Stimulated activated CD8-positive, alpha-beta memory T cell treated with anti-CD3 and anti-CD28 coated beads, Interleukin-15, amount 100 ng/mL, for 48 hours (primary cell): ENCODE data around the gene ADCY4.

Experiments
- DNase-seq, 2 donors: peaks; one replicate each; pipeline ENCODE4 v3.0.0-alpha.2; 2020; ENCODE audit warnings: low read depth in 2 of 2

The ADCY4 gene

DNA sequence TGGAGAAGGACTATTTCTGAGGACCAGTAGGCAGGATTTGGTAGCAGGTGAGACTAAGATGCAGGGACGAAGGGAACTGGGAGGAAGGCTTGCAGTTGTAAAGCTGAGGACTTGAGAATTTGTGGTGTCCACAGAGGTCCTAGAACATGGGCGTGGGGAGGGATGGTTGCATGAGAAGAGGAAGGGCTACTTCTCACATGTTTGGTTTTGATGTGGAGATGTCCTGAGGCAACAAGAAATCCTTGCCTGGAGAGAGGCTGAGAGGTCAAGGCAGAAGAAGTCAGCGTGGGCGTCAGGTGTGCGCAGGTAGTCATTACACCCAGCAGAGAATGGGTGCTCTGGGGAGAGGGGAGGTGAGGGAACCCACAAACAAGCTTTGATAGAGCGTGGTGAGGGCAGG is 57.8 kb downstream of the ADCY4 start:
- DNase-seq: no peak

DNA sequence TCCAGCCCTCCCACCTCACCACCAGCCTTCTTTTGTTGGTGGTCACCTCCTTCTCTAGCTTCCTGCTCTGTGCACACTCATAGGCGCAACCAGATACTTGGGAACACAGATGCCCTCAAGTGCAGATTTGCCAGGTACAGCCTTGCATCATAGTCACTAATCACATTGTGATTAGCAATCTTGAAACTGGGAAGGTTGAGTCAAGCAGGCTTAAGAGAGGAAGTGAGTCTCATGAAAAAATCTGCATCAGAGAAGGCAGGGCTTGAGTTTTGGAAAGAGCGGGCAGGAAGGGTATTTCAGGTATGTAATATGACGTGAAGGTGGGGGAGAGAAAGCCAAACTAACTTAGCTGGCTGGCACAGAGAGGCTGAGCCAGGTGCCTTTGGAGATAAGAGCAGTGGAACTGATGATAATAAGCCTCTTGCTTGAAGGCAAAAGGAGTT is 60.7 kb downstream of the ADCY4 start:
- DNase-seq: peak; percentile 27 to 42

DNA sequence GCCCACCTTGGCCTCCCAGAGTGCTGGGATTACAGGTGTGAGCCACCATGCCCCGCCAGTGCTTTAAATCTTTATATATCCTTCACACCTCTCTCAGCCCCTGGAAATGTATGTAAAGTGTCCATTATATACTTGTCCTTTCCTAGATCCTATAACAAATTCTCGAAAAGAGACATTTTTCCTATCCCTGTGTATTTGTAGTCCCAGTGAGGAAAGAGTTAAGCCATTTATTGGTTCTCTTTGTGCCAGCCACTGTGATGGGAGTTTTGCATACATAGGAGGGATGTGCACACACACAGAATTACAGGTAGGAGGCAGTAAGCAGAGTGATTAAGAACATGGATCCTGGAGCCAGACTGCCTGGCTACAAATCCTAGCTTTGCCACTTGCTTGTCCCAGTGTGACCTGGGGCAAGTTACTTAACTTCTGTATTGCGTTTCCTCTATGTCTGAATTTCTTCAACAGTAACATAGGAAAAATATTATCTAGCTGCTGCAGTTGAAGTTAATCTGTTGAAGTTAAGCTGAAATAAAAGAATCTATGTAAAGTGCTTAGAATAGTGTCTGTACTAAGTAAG is 61.4 kb downstream of the ADCY4 start:
- no peak for DNase-seq

DNA sequence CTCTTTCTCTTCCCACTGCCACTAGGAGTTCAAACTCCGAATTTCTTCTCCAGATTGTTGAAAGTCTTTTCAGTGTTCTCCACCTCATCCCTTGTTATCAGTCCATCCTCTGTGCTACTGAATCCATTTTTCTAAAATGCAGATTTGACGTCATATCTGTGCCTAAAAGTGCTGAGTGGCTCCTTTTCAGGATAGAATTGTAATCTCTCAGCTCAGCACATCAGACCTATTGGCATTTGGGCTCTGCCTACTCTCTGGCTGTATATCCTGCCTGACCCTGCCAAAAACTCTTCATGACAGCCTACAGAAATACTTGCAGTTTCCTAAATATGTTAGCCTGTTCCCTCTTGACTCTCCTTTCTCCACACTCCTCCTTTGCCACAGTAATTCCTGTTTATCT is 62.4 kb downstream of the ADCY4 start:
- no peak for DNase-seq

- DNase-seq: no peak
Measured at GRCh38 chr14:24271834-24272263, 63.0 kb downstream of the ADCY4 start.

DNA sequence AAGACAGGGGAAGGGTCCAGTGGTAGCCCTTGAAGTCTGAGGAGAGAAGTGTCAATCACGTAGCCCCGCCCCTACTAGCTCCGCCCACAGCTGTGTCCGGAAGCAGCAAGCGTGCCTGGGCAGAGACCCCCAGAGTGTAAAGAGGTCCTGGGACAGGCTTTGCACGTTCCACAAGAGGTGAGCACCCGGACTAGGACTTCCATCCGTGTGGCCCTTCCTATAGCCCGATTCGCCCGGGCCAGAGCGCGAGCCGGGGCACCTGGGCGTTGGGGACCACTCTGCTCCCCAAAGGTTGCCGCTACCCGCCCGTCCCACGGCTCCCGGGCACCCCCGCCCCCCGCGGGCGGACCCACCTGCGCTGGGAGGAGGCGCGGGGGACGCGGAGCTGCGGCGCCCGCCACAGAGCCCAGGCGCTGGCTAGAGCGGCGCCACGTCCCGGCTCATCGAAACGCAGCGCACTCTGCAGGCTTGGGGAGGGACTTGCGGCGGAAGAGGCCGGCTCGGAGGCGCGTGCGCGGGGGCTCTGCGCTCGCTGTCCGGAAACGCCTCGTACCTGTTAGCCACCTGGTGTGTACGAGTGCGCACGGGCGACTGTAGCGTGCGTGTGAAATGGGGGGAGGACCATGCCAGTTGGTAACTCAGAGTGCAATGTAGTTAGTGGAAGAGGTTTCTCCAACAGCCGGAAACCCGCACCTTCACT is 63.6 kb downstream of the ADCY4 start, which contains the start of gene RABGGTA:
Gene RABGGTA, minus strand, starts transcription at position 464 of the 700 bp plus-strand sequence. CDS start 482 bp downstream, outside the sequence.
- DNase-seq: peak; percentile 77 to 85

DNA sequence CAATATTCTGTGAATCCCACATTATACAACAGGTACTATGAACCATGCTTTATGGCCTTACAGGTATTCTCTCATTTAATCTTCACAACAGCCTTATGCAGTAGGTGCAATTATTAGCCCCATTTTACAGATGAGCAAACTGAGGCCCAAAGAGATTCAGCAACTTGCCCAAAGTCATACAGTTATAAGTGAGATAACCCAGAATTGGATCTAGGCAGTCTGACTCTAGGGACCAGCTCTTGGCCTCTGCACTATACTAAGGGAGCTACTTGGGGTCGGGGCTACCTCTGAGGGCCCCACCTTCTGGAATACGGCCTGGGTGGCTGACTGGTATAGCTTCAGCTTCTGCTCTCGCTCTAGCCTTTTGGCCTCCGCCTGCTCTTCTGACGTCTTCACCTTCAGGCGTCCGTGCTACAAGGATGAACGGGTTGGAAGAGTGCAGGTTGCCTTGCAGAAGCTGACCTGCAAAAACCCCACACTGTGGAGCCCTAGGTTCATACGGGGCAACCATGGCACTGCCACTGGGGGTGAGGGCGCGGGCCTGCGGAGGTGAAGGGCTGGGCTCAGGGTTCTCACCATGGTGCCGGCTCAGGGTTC is 64.2 kb downstream of the ADCY4 start:
- no peak for DNase-seq

DNA sequence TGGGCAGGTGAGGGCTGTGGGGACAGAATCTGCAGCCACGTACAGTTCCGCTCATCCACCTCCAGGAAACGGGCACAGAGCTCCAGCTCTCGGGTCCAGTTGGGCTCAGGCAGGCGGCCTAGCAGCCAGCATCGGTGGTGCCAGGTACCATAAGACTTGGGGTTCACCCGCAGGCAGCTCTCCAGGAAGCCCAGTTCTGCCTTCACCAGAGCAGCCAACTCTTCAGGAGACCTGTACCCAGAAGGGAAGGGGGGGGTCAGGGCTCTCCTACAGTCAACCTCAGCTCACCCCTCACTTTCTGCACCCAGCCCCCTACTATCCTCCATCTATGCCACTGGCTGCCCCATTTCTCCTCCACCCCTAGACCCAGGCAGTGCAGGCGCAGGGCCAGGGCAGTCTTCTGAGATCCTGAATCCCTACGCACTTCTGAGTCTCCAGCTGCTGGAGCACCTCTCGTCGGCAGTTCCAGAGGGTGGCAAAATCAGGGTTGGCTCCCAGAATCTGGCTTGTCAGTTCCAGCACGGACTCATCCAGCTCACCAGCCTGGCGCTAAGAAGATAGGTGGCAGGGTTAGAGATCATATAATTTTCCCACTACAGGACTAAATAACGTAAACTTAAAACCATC is 64.8 kb downstream of the ADCY4 start:
- DNase-seq: no peak

- DNase-seq: no peak
Measured at GRCh38 chr14:24269368-24269767, 65.5 kb downstream of the ADCY4 start.
